ENCODE measurements around the gene GTF2H1. TPM values are rescaled to one million over a fixed set of nuclear protein-coding genes. Genes with fewer than 3 reads are reported as not detected.
A peak's percentile ranks its signal among the peaks of the same experiment; 100 is the strongest.

GTF2H1 gene
- total RNA-seq, 2 experiments from 2014 or later, result 15.1 to 17.7 TPM

DNA sequence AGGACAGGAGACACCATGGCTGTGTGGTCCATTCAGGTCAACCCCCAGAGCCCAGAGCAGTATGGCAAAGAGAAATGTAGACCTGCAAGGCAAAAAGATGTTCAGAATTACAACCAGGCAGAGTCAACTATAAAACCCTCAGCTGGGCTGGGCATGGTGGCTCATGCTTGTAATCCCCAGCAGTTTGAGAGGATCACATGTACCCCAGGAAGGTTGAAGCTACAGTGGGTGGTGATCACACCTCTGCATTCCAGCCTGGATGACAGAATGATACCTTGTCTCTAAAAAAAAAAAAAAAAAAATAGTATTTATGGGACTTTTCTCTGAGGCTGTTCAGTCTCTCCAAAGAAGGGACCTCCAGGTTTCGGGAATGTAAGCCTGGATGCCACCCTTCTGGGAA is 53.6 kb downstream of the GTF2H1 start:
- H3K36me3 ChIP-seq (ENCODE audit: insufficient read depth, low read length), result no peaks in the 10 kb centered on the region
- intact Hi-C loops (cut with DNase I, micrococcal nuclease), result no loop called here
- H3K9me3 ChIP-seq (ENCODE audit: control insufficient read depth in 1 of 2, insufficient read depth in 1 of 2, low read length in 2 of 2), result no peaks in the 10 kb centered on the region
- no peaks in the 10 kb centered on the region for H3K4me1 ChIP-seq (ENCODE audit: insufficient read depth, low read length)
- CTCF ChIA-PET, result no interaction called here
- Mint-ChIP-seq H3K27ac (no peak overlapping the region), H3K4me1 (ENCODE audit: low read depth) (no peaks in the 10 kb centered on the region), H3K36me3 (ENCODE audit: low read depth) (peaks cover 5% of the 10 kb centered on the region), H3K4me3 (no peak overlapping the region), H3K9me3 (no peaks in the 10 kb centered on the region), H3K27me3 (no peaks in the 10 kb centered on the region)
- no peak overlapping the region for H3K27ac ChIP-seq (ENCODE audit: low read depth in 1 of 2, low read length in 2 of 2)
- no peak overlapping the region for H3K4me3 ChIP-seq (ENCODE audit: low read length)
- POLR2A ChIA-PET, result interaction anchor here (0.6 kb wide), 1 partner anchor 12 kb away, joined by 4 read pairs; no protein-coding TSS in a partner anchor
- DNase-seq (no peak), ATAC-seq (ENCODE audit: poor library complexity) (no peak)
- H3K27me3 ChIP-seq (ENCODE audit: control insufficient read depth in 1 of 2, insufficient read depth in 2 of 2, low read length in 2 of 2), result no peaks in the 10 kb centered on the region
- TF ChIP-seq, protein P1, sequence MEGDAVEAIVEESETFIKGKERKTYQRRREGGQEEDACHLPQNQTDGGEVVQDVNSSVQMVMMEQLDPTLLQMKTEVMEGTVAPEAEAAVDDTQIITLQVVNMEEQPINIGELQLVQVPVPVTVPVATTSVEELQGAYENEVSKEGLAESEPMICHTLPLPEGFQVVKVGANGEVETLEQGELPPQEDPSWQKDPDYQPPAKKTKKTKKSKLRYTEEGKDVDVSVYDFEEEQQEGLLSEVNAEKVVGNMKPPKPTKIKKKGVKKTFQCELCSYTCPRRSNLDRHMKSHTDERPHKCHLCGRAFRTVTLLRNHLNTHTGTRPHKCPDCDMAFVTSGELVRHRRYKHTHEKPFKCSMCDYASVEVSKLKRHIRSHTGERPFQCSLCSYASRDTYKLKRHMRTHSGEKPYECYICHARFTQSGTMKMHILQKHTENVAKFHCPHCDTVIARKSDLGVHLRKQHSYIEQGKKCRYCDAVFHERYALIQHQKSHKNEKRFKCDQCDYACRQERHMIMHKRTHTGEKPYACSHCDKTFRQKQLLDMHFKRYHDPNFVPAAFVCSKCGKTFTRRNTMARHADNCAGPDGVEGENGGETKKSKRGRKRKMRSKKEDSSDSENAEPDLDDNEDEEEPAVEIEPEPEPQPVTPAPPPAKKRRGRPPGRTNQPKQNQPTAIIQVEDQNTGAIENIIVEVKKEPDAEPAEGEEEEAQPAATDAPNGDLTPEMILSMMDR (IDR thresholded peaks at IDR 0.05), result no peak

DNA sequence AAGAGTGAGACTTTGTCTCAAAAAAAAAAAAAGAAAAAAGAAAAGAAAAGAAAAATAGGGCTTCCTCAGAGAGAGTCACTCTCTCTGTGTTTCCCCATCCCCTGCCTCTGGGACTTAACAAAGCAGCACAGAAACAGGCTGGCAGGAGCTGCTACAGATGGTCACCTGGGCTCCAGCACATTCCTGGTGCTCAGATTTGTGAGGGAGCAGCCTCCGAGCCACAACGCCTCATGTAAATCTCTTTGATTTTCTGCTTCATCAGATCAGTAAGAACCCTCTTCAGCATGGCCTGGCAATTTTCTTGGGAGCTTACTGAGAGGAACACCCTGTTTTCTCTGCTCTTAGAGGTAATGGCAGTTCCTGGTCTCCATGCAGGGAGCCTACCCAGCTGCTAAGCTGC is 56.8 kb downstream of the GTF2H1 start:
- TF ChIP-seq, protein P1 (IDR thresholded peaks at IDR 0.05), result no peak

DNA sequence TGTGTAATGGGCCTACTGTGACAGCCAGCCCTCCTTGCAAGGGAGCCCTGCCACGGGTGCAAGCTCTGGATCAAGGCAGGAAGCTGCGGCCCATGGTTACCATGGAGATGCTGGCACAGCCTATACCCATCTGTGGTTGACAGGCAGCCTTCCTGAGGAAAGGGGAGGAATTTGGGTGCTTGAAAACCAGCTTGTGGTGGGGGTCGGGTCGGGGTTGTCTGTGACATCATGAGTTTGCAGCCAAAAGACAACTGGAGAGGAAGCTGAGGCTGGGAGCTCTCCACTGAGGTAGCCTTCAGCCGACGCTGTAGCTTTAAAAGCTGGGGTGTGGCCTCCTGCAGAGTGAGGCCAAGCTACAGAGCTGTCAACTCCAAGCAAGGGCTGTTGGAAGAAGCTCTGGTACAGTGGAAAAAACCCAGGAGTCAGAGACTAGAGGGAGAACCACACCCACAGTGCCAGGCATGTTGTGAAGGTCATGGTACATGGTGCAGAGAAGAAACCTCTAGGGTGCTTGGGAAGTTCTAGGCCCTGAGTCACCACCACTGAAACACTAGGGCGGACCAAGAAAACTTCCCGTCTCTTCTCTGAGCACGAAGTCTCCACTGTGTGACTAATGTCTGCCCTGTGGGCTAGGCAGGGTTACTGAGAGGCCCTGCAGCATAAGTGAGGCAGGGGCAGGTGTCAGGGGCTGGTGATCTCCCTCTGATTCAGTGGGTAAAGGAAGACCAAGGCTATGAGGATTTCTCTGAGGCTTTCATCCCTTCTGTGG is 61.2 kb downstream of the GTF2H1 start:
- TF ChIP-seq, protein P1 (IDR thresholded peaks at IDR 0.05), result no peak
- Histone ChIP-seq H3K27ac (ENCODE audit: low read depth in 1 of 2, low read length in 2 of 2) (peak overlapping the region; percentile 86 to 92), H3K27me3 (ENCODE audit: control insufficient read depth in 1 of 2, insufficient read depth in 2 of 2, low read length in 2 of 2) (no peaks in the 10 kb centered on the region), H3K4me1 (ENCODE audit: insufficient read depth, low read length) (peaks cover 53% of the 10 kb centered on the region), H3K4me3 (ENCODE audit: low read length) (peak overlapping the region; percentile 35), H3K36me3 (ENCODE audit: insufficient read depth, low read length) (no peaks in the 10 kb centered on the region), H3K9me3 (ENCODE audit: control insufficient read depth in 1 of 2, insufficient read depth in 1 of 2, low read length in 2 of 2) (no peaks in the 10 kb centered on the region)
- H3K9me3 Mint-ChIP-seq, result no peaks in the 10 kb centered on the region
- peak overlapping the region; percentile 96 for H3K27ac Mint-ChIP-seq
- no peaks in the 10 kb centered on the region for H3K27me3 Mint-ChIP-seq
- ChIA-PET CTCF (interaction anchor here (0.6 to 2.7 kb wide), 6 partner anchors 9 to 140 kb away, joined by 3 to 13 read pairs (median 3); partner anchors contain the start of genes GTF2H1, HPS5 and LDHA), POLR2A (interaction anchor here (1.1 to 6.1 kb wide), 9 partner anchors 11 to 370 kb away, joined by 3 to 140 read pairs (median 4); partner anchors contain the start of genes GTF2H1, HPS5, LDHA and SERGEF)
- DNase-seq (peak; percentile 26 to 87 (median 56)), ATAC-seq (ENCODE audit: poor library complexity) (peak; percentile 74)
- no peaks in the 10 kb centered on the region for H3K36me3 Mint-ChIP-seq (ENCODE audit: low read depth)
- peaks cover 44% of the 10 kb centered on the region for H3K4me1 Mint-ChIP-seq (ENCODE audit: low read depth)
- H3K4me3 Mint-ChIP-seq, result peak overlapping the region; percentile 73
- intact Hi-C loops (cut with DNase I, micrococcal nuclease), result loop anchor here (1.0 to 10.0 kb wide), 2 partner anchors 11 to 321 kb away; partner anchors contain the start of gene LDHA (in 1 of the 2)

More for the DNA sequence above, 56.8 kb downstream of the GTF2H1 start:
- POLR2A ChIA-PET, result no interaction called here
- Histone ChIP-seq H3K4me3 (ENCODE audit: low read length) (no peak overlapping the region), H3K27me3 (ENCODE audit: control insufficient read depth in 1 of 2, insufficient read depth in 2 of 2, low read length in 2 of 2) (no peaks in the 10 kb centered on the region), H3K27ac (ENCODE audit: low read depth in 1 of 2, low read length in 2 of 2) (no peak overlapping the region), H3K9me3 (ENCODE audit: control insufficient read depth in 1 of 2, insufficient read depth in 1 of 2, low read length in 2 of 2) (no peaks in the 10 kb centered on the region), H3K36me3 (ENCODE audit: insufficient read depth, low read length) (no peaks in the 10 kb centered on the region), H3K4me1 (ENCODE audit: insufficient read depth, low read length) (peaks cover 16% of the 10 kb centered on the region)
- H3K4me3 Mint-ChIP-seq, result no peak overlapping the region
- no peaks in the 10 kb centered on the region for H3K27me3 Mint-ChIP-seq
- intact Hi-C loops (cut with DNase I, micrococcal nuclease), result no loop called here
- CTCF ChIA-PET, result interaction anchor here (0.7 kb wide), 1 partner anchor 48 kb away, joined by 3 read pairs; no protein-coding TSS in a partner anchor
- no peak for DNase-seq
- no peaks in the 10 kb centered on the region for H3K9me3 Mint-ChIP-seq
- H3K4me1 Mint-ChIP-seq (ENCODE audit: low read depth), result peaks cover 16% of the 10 kb centered on the region
- no peak overlapping the region for H3K27ac Mint-ChIP-seq
- no peaks in the 10 kb centered on the region for H3K36me3 Mint-ChIP-seq (ENCODE audit: low read depth)
- no peak for ATAC-seq (ENCODE audit: poor library complexity)

Data from CD4-positive, alpha-beta T cell (primary cell).